ENCODE results near the gene UMODL1. TPM values are rescaled to one million over a fixed set of nuclear protein-coding genes. Genes with fewer than 3 reads are reported as not detected.

Gene UMODL1
- total and polyA plus RNA-seq, 2 experiments from 2014 or later: 0.15 to 0.47 TPM

DNA sequence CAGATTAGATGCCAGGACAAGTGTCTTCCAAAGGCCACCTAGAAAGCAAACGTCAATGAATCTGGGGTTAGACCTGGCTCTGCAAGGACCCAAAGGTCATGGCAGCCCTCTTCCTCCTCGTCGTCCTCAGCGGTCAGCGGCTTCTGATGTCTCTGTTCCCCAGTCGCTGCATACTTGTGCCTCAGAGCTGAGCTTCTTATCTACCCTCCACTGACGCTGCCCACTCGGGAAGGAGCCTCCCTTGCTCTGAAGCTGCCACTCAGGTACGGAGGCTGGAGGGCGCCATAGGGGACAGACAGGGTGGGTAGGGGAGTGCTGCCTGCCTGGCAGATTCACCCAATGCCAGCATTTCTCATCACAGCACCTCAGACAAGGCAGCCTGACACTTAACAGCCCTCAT is 11.4 kb upstream of the UMODL1 start:
- Histone ChIP-seq H3K79me2 (no peaks in the 10 kb centered on the region), H3K27me3 (no peaks in the 10 kb centered on the region), H3K36me3 (replicated peaks; ENCODE audit: insufficient read depth, low read depth) (no peaks in the 10 kb centered on the region), H3K4me1 (ENCODE audit: insufficient read depth) (peaks cover 16% of the 10 kb centered on the region), H3K4me3 (no peak overlapping the region), H3K9me3 (ENCODE audit: low read depth) (no peaks in the 10 kb centered on the region), H2AFZ (no peak overlapping the region), H3K9me2 (replicated peaks; ENCODE audit: insufficient read depth) (no peaks in the 10 kb centered on the region), H4K20me1 (ENCODE audit: insufficient read depth, poor library complexity, severe bottlenecking) (no peaks in the 10 kb centered on the region), H3K27ac (no peak overlapping the region), H3K4me2 (no peak overlapping the region)
- 85% methylated on average over 10 of the region's 10 CpGs for WGBS (ENCODE audit: low lambda C conversion rate, missing lambda C conversion rate)
- no peak for DNase-seq (ENCODE audit: low spot score)
- no peak for TF ChIP-seq EZH2 (IDR thresholded peaks at IDR 0.05; ENCODE audit: borderline replicate concordance)
- TF ChIP-seq EZH2phosphoT487 (IDR thresholded peaks at IDR 0.05; ENCODE audit: low read depth, severe bottlenecking, unreplicated experiment): no peak
- TF ChIP-seq, protein P1, sequence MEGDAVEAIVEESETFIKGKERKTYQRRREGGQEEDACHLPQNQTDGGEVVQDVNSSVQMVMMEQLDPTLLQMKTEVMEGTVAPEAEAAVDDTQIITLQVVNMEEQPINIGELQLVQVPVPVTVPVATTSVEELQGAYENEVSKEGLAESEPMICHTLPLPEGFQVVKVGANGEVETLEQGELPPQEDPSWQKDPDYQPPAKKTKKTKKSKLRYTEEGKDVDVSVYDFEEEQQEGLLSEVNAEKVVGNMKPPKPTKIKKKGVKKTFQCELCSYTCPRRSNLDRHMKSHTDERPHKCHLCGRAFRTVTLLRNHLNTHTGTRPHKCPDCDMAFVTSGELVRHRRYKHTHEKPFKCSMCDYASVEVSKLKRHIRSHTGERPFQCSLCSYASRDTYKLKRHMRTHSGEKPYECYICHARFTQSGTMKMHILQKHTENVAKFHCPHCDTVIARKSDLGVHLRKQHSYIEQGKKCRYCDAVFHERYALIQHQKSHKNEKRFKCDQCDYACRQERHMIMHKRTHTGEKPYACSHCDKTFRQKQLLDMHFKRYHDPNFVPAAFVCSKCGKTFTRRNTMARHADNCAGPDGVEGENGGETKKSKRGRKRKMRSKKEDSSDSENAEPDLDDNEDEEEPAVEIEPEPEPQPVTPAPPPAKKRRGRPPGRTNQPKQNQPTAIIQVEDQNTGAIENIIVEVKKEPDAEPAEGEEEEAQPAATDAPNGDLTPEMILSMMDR (IDR thresholded peaks at IDR 0.05; ENCODE audit: poor library complexity): no peak

DNA sequence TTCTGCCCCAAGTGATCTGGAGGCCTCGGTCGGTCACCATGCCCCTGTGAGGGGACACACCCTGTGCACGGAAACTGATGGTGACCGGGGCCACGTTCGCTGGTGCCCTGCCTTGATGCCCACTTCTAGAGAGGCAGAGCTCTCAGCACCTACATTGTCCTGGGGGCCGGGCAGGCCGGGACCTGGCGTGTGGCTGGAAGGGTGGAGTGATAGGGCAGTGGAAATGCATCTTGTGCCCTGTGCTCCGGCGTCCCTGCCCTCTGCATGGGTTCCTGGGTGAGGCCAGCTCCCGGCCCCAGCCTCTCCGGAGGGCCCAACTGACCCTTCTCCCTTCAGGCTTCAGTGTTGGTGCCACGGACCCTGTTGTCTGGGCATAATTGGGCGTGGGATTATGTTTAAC is 11.0 kb upstream of the UMODL1 start:
- no peaks in the 10 kb centered on the region for H3K27me3 ChIP-seq
- H3K4me2 ChIP-seq: no peak overlapping the region
- no peak overlapping the region for H3K27ac ChIP-seq
- H2AFZ ChIP-seq: no peak overlapping the region
- H3K36me3 ChIP-seq (replicated peaks; ENCODE audit: insufficient read depth, low read depth): no peaks in the 10 kb centered on the region
- H3K4me3 ChIP-seq: no peak overlapping the region
- no peaks in the 10 kb centered on the region for H3K79me2 ChIP-seq
- H3K4me1 ChIP-seq (ENCODE audit: insufficient read depth): peaks cover 16% of the 10 kb centered on the region
- H3K9me3 ChIP-seq (ENCODE audit: low read depth): no peaks in the 10 kb centered on the region
- no peaks in the 10 kb centered on the region for H3K9me2 ChIP-seq (replicated peaks; ENCODE audit: insufficient read depth)
- WGBS (ENCODE audit: low lambda C conversion rate, missing lambda C conversion rate): 97% methylated on average over 13 of the region's 15 CpGs
- no peaks in the 10 kb centered on the region for H4K20me1 ChIP-seq (ENCODE audit: insufficient read depth, poor library complexity, severe bottlenecking)
- DNase-seq (ENCODE audit: low spot score): no peak
- TF ChIP-seq EZH2 (IDR thresholded peaks at IDR 0.05; ENCODE audit: borderline replicate concordance): no peak
- no peak for TF ChIP-seq EZH2phosphoT487 (IDR thresholded peaks at IDR 0.05; ENCODE audit: low read depth, severe bottlenecking, unreplicated experiment)
- TF ChIP-seq, protein P1 (IDR thresholded peaks at IDR 0.05; ENCODE audit: poor library complexity): no peak

DNA sequence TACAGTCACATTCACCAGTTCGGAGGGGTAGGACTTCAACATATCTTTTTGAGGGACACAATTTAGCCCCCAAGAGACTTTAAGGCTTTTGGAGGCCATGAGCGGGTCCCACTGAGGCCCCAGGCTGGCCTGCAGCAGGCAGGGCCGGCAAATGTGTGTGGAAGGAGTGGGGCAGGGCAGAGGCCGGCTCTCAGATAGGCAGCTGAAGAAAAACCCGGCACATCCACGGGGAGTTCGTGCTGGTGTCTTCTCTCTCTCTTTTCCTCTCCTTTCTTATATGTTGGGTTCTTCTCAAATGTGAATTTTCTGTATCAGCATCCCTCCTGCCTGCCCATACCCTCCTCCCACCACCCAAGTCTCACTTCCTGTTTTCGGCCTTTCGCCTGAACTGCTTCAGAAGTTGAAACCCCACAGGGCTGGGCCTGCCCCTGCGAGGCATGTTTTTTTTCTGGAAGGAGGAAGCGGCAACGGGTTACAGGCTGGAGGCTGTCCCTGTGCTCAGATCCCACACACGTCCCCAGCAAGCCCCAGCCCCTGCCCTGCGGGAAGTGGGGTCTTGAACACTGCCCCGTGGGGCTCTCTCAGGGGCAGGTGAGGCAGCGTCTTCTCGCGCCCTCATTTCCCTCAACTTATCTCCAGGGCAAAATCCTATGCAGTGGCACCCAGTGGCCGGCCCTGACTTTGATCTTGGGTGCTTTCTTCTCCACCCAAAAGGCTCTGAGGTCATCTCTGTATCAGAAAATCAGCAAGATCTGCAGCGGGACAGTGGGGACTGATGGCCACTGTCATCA is 9.7 kb upstream of the UMODL1 start:
- Histone ChIP-seq H3K9me3 (ENCODE audit: low read depth) (no peaks in the 10 kb centered on the region), H3K27me3 (no peaks in the 10 kb centered on the region), H3K27ac (no peak overlapping the region), H3K4me2 (no peak overlapping the region), H4K20me1 (ENCODE audit: insufficient read depth, poor library complexity, severe bottlenecking) (no peaks in the 10 kb centered on the region), H3K9me2 (replicated peaks; ENCODE audit: insufficient read depth) (no peaks in the 10 kb centered on the region), H3K4me3 (no peak overlapping the region), H3K79me2 (no peaks in the 10 kb centered on the region), H3K36me3 (replicated peaks; ENCODE audit: insufficient read depth, low read depth) (no peaks in the 10 kb centered on the region), H3K4me1 (ENCODE audit: insufficient read depth) (peaks cover 13% of the 10 kb centered on the region), H2AFZ (no peak overlapping the region)
- no peak for DNase-seq (ENCODE audit: low spot score)
- 87% methylated on average over 20 of the region's 20 CpGs for WGBS (ENCODE audit: low lambda C conversion rate, missing lambda C conversion rate)
- TF ChIP-seq EZH2phosphoT487 (IDR thresholded peaks at IDR 0.05; ENCODE audit: low read depth, severe bottlenecking, unreplicated experiment) (no peak), EZH2 (IDR thresholded peaks at IDR 0.05; ENCODE audit: borderline replicate concordance) (no peak)
- TF ChIP-seq, protein P1 (IDR thresholded peaks at IDR 0.05; ENCODE audit: poor library complexity): no peak
